GM19193 (cell line): ENCODE results near the gene CRTAC1.

Experiments used
- POLR2A ChIP-seq: IDR thresholded peaks from 4 replicates; pipeline ENCODE4 v1.6.1; 2011; ENCODE audit not compliant: insufficient read depth, insufficient read length; ENCODE audit errors: extremely low read depth

CRTAC1 gene

GRCh38 chr10:98012644-98013043 is 17.8 kb downstream of the CRTAC1 start:
- no peak for TF ChIP-seq POLR2A

GRCh38 chr10:98010939-98011685 is 19.3 kb downstream of the CRTAC1 start:
- TF ChIP-seq POLR2A, result no peak

- TF ChIP-seq POLR2A, result no peak
Measured at GRCh38 chr10:98006266-98006665, 24.2 kb downstream of the CRTAC1 start.

- TF ChIP-seq POLR2A, result no peak
Measured at GRCh38 chr10:98001736-98002135, 28.7 kb downstream of the CRTAC1 start.

GRCh38 chr10:98000346-98000745 is 30.1 kb downstream of the CRTAC1 start:
- TF ChIP-seq POLR2A, result no peak

- no peak for TF ChIP-seq POLR2A
Measured at GRCh38 chr10:97999923-98000248, 30.5 kb downstream of the CRTAC1 start.

- TF ChIP-seq POLR2A, result no peak
Measured at GRCh38 chr10:97999066-97999922, 31.1 kb downstream of the CRTAC1 start.

GRCh38 chr10:97991871-97992270 is 38.5 kb downstream of the CRTAC1 start:
- TF ChIP-seq POLR2A, result no peak

- TF ChIP-seq POLR2A, result no peak
Measured at GRCh38 chr10:97981816-97982215, 48.6 kb downstream of the CRTAC1 start.

- TF ChIP-seq POLR2A, result no peak
Measured at GRCh38 chr10:97977673-97978072, 52.7 kb downstream of the CRTAC1 start.

GRCh38 chr10:97975598-97975997 is 54.8 kb downstream of the CRTAC1 start:
- no peak for TF ChIP-seq POLR2A

GRCh38 chr10:97974526-97975525 is 55.6 kb downstream of the CRTAC1 start:
- TF ChIP-seq POLR2A, result no peak

GRCh38 chr10:97974100-97974499 is 56.3 kb downstream of the CRTAC1 start:
- no peak for TF ChIP-seq POLR2A

- no peak for TF ChIP-seq POLR2A
Measured at GRCh38 chr10:97969538-97970079, 60.8 kb downstream of the CRTAC1 start.

GRCh38 chr10:97964748-97965147 is 65.7 kb downstream of the CRTAC1 start:
- TF ChIP-seq POLR2A, result no peak
